ENCODE measurements around the gene PARP4. TPM values are rescaled to one million over a fixed set of nuclear protein-coding genes. Genes with fewer than 3 reads are reported as not detected.

The PARP4 gene
- polyA plus RNA-seq, 1 donor, result 24.7 TPM

Other genes with a start within 250 kb of the PARP4 start
- gene C1QTNF9, start 203.2 kb downstream of the PARP4 start, polyA plus RNA-seq (ENCODE audit: insufficient read length), result 8.7 TPM
- gene ATP12A, start 167.6 kb upstream of the PARP4 start, polyA plus RNA-seq (ENCODE audit: insufficient read length), result not detected